ENCODE data around the gene TBCD.
"Not testable (repeated sequence)": the region's sequence is repeated elsewhere in the genome, so short reads cannot be mapped to it uniquely, and the experiment has no call there.

TBCD gene

DNA sequence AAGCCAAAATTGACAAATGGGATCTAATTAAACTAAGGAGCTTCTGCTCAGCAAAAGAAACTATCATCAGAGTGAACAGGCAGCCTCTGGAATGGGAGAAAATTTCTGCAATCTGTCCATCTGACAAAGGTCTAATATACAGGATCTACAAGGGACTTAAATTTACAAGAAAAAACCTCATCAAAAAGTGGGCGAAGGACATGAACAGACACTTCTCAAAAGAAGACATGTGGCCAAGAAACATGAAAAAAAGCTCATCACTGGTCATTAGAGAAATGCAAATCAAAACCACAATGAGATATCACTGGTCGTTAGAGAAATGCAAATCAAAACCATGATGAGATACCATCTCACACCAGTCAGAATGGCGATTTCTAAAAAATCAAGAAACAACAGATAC is 203.2 kb downstream of the TBCD start:
- DNase-seq (ENCODE audit: low read depth in 2 of 2), result not testable (repeated sequence)

- DNase-seq (ENCODE audit: low read depth in 2 of 2), result not testable (repeated sequence)
These were observed 203.8 kb downstream of the TBCD start for GRCh38 chr17:82955627-82956026.

GRCh38 chr17:82956146-82956725 is 204.4 kb downstream of the TBCD start:
- no peak for DNase-seq (ENCODE audit: low read depth in 2 of 2)

DNA sequence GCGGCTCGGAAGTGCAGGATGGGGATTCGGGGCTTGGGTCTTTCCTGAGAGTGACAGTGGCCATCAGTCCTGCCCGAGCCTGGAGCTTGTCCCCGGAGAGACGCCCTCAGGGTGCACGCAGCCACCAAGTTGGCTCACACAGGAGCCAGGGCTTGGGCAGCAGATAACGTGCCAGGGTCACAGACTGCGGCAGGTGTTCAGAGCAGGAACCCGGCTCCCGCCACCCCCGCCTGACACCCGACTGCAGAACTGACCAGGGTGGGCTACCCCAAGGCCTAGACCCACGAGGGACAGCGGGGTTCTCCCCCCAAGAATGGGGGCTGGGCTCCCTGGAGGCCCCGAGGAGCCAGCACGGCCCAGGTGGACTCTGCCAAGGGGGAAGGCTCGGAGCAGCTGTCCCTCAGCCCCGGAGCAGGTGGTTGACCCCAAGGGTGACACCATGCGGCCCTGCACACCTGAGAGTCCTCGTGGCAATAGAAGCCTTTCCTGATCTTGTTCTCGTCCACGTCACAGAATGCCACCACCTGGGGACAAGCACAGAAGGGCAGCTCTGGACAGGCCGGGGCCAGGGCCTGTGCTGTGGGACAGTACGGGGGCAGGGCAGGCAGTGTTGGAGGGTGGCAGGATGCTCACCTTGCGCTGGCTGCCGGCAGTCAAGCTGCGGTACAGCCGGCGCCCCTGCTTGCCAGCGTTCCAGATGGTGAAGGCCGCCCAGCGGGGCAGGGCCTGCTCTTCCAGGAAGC is 205.0 kb downstream of the TBCD start:
- DNase-seq (ENCODE audit: low read depth in 2 of 2), result no peak

DNA sequence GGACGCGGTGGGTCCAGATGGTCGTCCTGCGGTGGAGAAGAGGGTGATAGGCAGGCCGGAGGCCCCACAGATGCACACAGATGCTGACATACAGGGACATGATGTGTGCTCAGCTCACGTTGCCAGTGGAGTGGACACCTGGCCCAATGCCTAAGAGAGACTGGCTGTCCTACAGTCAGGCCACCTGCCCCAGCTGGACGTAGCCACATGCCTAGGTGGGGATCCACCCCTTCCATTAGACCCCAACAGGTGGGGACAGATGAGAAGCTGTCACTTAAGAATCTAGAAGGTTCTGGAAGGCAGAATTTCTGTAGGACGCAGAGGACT is 205.6 kb downstream of the TBCD start:
- no peak for DNase-seq (ENCODE audit: low read depth in 2 of 2)

- no peak for DNase-seq (ENCODE audit: low read depth in 2 of 2)
These were observed 206.2 kb downstream of the TBCD start for GRCh38 chr17:82957961-82958561.

GRCh38 chr17:82959242-82959930 is 207.5 kb downstream of the TBCD start:
- no peak for DNase-seq (ENCODE audit: low read depth in 2 of 2)

DNA sequence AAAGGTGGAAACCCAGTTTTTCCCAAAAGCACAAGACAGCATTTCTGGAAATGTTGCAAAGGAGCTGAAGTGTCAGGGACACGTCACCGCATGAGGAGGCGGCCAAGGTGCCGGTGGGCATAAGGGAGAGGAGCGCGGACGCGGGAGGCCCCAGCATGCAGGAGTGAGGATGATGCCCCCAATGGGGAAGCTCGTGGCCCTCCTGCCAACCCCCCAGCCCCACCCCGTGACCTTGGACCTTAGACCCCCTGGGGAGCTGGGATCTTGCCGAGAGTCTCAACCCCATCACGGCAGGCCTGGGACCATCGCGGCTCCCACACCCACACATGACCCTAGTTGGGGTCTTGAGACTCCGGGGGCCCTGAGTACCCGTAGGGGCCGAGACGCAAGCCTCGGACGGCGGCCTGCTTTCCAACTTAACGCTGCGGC is 208.1 kb downstream of the TBCD start:
- no peak for DNase-seq (ENCODE audit: low read depth in 2 of 2)

GRCh38 chr17:82960419-82961271 is 208.8 kb downstream of the TBCD start:
- DNase-seq (ENCODE audit: low read depth in 2 of 2), result no peak

- no peak for DNase-seq (ENCODE audit: low read depth in 2 of 2)
These were observed 209.7 kb downstream of the TBCD start for GRCh38 chr17:82961366-82962162.

DNA sequence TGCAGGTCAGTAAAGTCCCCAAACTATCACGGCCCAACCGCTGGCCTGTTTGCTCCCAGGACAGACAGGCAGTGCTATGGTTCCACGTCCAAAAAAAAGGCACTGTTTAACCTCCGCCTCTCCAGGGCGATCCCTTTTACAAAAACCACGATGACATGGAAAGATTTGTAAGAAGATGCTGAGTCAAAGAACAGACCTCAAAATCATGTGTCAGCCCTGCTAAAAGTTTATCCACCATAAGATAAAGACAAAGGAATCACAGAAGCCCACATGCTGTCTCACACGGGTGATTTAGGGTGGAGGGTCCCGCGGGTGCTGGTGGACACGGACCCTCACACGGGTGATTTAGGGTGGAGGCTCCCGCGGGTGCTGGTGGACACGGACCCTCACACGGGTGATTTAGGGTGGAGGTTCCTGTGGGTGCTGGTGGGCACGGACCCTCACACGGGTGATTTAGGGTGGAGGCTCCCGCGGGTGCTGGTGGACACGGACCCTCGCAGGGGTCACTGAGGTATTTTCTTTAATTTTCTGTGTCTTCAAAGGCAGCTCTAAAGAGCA is 210.4 kb downstream of the TBCD start:
- DNase-seq (ENCODE audit: low read depth in 2 of 2), result no peak

DNA sequence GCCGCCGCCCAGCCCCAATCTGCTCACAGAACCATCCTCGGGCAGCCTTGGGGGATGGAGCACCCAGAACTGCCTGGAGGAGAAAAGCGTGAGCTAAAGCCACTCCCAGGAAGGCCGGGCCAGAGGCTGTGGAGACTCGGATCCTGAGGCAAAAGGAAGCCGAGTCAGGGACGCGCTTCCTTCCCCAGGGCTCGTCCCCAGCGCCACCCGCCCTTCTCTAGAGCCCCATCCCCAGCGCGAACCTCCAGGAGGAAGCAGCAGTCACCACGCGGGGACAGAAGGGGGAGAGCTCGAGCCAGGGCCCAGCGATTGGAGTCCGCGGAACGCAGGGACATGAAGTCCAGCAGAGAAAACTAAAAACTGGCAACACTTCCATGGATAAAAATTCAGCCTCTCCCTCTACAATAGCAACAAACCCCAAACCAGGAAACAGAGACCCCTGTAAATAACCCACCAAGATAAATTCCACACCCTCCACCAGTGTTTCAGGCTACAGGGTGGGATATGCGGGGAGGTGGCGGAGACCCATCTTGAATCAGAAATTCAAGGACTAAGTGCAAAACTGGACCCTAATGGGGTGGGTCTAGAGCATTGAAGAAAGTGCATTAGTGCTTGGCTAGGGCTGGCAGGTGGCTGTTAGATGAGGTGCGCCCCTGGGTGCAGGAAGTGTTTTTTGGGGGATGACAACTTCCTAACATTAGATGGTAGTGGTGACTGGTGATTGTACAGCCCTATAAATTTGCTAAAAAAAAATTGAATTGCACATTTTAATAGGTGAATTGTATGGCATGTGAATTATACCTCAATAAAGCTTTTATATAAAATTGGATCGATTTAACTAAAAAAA is 211.5 kb downstream of the TBCD start:
- peak in 1 of 2 donors; percentile 21 for DNase-seq (ENCODE audit: low read depth in 2 of 2)

- DNase-seq (ENCODE audit: low read depth in 2 of 2), result not testable (repeated sequence)
These were observed 212.6 kb downstream of the TBCD start for GRCh38 chr17:82964451-82964850.

DNA sequence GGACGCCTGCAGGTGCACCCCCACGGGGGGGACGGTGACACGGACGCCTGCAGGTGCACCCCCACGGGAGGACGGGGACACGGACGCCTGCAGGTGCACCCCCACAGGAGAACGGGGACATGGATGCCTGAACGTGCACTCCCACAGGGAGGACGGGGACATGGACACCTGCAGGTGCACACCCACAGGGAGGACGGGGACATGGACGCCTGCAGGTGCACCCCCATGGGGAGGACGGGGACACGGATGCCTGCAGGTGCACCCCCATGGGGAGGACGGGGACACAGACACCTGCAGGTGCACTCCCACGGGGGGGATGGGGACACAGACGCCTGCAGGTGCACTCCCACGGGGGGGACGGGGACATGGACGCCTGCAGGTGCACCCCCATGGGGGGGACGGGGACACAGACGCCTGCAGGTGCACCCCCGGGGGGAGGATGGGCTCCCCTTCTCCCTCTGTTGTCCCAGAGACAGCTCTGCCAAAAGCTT is 213.0 kb downstream of the TBCD start:
- no peak for DNase-seq (ENCODE audit: low read depth in 2 of 2)

- no peak for DNase-seq (ENCODE audit: low read depth in 2 of 2)
These were observed 213.5 kb downstream of the TBCD start for GRCh38 chr17:82965371-82965770.

GRCh38 chr17:82966415-82966814 is 214.6 kb downstream of the TBCD start:
- no peak for DNase-seq (ENCODE audit: low read depth in 2 of 2)

GRCh38 chr17:82967268-82968032 is 215.6 kb downstream of the TBCD start:
- no peak for DNase-seq (ENCODE audit: low read depth in 2 of 2)

- not testable (repeated sequence) for DNase-seq (ENCODE audit: low read depth in 2 of 2)
These were observed 216.4 kb downstream of the TBCD start for GRCh38 chr17:82968033-82968841.
